Panc1 (cell line): ENCODE measurements around the gene TSSK3.

Source experiments
- POLR2AphosphoS5 ChIP-seq: IDR thresholded peaks from 2 replicates; pipeline ENCODE4 v1.6.1; 2012; ENCODE audit warnings: mild to moderate bottlenecking, low read depth, low read length, moderate library complexity
- SIN3A ChIP-seq: IDR thresholded peaks from 2 replicates; pipeline ENCODE4 v1.6.1; 2012; ENCODE audit warnings: low read depth, mild to moderate bottlenecking, low read length, moderate library complexity, borderline replicate concordance; ENCODE audit not compliant: insufficient read depth

GRCh38 chr1:32400876-32401631 lies 38.7 kb downstream of the TSSK3 start:
- TF ChIP-seq POLR2AphosphoS5 (no peak), SIN3A (no peak)
